ENCODE results near the gene CYS1. TPM values are rescaled to one million over a fixed set of nuclear protein-coding genes. Genes with fewer than 3 reads are reported as not detected.
A peak's percentile ranks its signal among the peaks of the same experiment; 100 is the strongest.

Gene CYS1
- polyA plus RNA-seq, 2 of the 4 experiments (the other 2 are of a cell fraction): 0.68 to 1.1 TPM

DNA sequence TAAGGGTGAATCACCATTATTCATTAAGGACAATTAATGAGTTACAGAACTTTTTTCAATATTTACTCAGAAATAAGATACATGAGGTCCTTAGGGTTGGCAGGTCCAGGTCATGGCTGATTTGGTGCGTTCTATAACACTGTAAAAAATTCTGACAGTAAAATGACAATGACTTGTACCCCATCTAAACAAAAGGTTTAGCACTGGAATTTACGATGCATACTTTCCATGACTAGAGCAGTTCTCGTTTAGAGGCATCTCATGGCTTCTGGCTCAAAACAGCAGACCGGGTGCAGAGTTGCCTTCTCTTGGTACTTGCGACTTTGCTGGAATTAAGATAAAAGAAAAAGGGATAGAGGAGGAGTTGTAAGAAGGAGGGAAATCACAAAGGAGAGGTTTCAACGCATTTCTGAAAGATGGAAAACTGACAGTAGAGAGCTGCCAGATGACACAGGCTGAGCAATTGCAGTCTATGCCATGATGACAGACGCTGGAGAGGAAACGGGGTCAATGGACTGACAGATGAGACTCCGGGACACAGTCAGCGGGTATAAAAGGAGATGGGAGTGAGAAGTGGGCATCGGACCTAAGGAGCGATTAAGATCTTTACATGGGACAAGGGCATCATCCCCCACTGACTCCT lies 4.1 kb upstream of the CYS1 start (continued):
- no peak for TF ChIP-seq ESRRA (IDR thresholded peaks at IDR 0.05; ENCODE audit: borderline replicate concordance, low read length)
- TF ChIP-seq NPAS2 (CRISPR knock-in tag; IDR thresholded peaks at IDR 0.05; ENCODE audit: borderline replicate concordance): no peak

DNA sequence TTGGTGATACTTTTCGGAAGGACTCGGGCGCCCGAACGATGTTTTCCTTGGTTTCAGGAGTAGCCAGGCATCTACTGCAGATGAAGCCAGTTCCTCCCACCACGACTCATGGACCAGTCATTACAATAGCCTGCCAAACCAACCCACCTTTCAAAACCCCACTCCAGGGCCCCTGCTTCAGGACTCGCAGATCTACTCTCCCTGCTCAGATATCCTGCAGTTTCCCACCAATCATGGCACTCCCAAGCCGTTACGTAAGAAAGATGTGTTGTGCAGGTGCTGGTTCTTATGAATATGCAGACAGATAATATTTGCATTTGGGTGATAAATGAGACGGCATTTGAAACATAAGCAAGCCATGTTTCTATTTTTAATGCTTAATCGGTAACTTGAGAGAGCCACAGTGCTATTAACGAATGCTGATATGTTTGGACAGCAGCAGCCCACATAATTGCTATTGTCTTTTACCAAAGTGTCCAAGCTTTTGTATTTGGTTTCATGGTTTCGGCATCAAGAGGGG lies 3.5 kb upstream of the CYS1 start:
- CTCF ChIA-PET: interaction anchor here (1.0 to 27.5 kb wide), 5 partner anchors 7 to 584 kb away, joined by 4 to 612 read pairs (median 5); partner anchors contain the start of gene CYS1
- FAIRE-seq (no peak), DNase-seq (ENCODE audit: low read depth in 1 of 2, low spot score in 1 of 2) (no peak), ATAC-seq (no peak)
- POLR2A ChIA-PET: no interaction called here
- Histone ChIP-seq H3K4me3 (no peak overlapping the region), H3K27ac (no peak overlapping the region), H3K9me3 (no peaks in the 10 kb centered on the region), H3K4me2 (no peak overlapping the region), H3K4me1 (0 out of 3 replicates have a peak, but pooled peaks cover 7% of the 10 kb centered on the region)
- WGBS (ENCODE audit: missing lambda C conversion rate): 76% methylated on average over 13 of the region's 13 CpGs
- TF ChIP-seq EHF (CRISPR knock-in tag; IDR thresholded peaks at IDR 0.05) (no peak), PHF8 (IDR thresholded peaks at IDR 0.05; ENCODE audit: borderline replicate concordance, low read depth) (no peak), HOXB13 (CRISPR knock-in tag; IDR thresholded peaks at IDR 0.05; ENCODE audit: low read depth) (no peak), CBX8 (IDR thresholded peaks at IDR 0.05) (no peak), CEBPB (IDR thresholded peaks at IDR 0.05) (no peak; a peak in 1 of 4 replicates), RAD21 (conservative IDR thresholded peaks at IDR 0.05 in 1 of 2, IDR thresholded peaks at IDR 0.05 in 1 of 2) (no peak), HOXB5 (CRISPR knock-in tag; IDR thresholded peaks at IDR 0.05) (no peak), SMC3 (IDR thresholded peaks at IDR 0.05) (no peak)

DNA sequence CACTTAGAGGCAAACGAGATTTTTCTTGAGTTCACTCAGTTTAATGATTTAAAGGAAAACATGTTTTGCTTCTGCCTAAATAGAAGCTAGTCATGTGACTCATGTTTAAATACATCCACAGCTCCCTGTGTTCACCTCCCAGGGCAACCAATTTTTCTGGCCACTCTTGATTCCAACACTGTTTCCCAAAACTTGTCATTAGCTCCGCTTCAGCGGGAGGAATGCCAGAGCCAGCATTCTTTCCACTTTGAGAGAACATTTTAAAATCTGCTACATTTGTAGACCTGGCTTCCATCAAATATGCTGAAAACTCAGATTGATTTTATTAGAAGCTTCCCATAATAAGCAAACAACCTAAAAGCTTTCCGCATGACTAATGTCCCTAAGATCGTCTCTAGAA lies 2.8 kb upstream of the CYS1 start:
- no peak overlapping the region for H3K4me3 ChIP-seq
- no peak for FAIRE-seq
- H3K4me2 ChIP-seq: no peak overlapping the region
- no peak for DNase-seq (ENCODE audit: low read depth in 1 of 2, low spot score in 1 of 2)
- no peak for ATAC-seq
- H3K4me1 ChIP-seq: 0 out of 3 replicates have a peak, but pooled peaks cover 7% of the 10 kb centered on the region
- ChIA-PET POLR2A (no interaction called here), CTCF (interaction anchor here (1.0 to 27.5 kb wide), 8 partner anchors 7 to 585 kb away, joined by 3 to 612 read pairs (median 4); partner anchors contain the start of gene CYS1)
- H3K9me3 ChIP-seq: no peaks in the 10 kb centered on the region
- WGBS (ENCODE audit: missing lambda C conversion rate): 49% methylated on average over 5 of the region's 5 CpGs
- H3K27ac ChIP-seq: no peak overlapping the region
- no peak for TF ChIP-seq GATA3 (IDR thresholded peaks at IDR 0.05; ENCODE audit: borderline replicate concordance)
- TF ChIP-seq, protein P1, sequence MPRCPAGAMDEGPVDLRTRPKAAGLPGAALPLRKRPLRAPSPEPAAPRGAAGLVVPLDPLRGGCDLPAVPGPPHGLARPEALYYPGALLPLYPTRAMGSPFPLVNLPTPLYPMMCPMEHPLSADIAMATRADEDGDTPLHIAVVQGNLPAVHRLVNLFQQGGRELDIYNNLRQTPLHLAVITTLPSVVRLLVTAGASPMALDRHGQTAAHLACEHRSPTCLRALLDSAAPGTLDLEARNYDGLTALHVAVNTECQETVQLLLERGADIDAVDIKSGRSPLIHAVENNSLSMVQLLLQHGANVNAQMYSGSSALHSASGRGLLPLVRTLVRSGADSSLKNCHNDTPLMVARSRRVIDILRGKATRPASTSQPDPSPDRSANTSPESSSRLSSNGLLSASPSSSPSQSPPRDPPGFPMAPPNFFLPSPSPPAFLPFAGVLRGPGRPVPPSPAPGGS (IDR thresholded peaks at IDR 0.05): no peak

DNA sequence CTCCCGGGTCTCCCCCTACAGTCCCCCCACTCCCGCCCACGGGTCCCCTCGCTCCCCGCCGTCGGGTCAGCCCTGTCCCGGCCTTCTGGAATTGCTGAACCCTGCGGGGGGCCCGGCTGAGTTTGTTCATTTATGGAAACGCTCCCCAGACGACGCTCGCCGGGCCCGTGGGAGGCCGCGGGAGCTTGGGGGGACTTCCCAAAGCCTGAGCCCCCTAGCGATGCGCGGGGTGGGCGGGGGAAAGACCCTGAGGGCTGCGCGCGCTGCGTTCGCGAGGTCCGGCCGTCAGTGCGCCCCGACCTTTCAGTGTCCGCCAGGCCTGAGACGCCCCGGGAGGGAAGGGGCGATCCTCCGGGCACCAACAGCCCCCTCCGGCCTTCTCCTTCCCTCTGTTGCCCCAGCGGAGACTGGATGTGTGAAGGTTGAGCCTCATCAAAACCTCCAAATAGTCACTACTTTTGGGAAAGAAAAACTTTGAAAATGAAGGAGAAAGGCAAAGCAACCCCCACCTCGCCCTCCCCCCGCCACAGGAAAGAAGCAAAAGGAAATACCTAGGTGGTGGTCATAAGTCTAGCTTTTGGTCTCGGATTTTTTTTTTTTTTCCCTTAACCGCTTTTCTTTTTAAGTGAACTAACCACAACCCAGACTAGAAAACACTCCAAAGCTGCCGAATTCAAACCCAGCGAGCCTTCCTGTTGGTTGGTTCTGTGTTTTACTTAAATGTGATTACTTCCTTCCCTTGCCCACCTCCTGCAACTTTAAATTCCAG lies 509 bp upstream of the CYS1 start:
- DNase-seq (ENCODE audit: low read depth in 1 of 2, low spot score in 1 of 2) (no peak), FAIRE-seq (no peak), ATAC-seq (no peak)
- ChIA-PET POLR2A (interaction anchor here (1.3 kb wide), 1 partner anchor 39 kb away, joined by 5 read pairs; no protein-coding TSS in a partner anchor), CTCF (interaction anchor here (0.6 to 27.5 kb wide), 13 partner anchors 9 to 988 kb away, joined by 3 to 612 read pairs (median 4); no protein-coding TSS in a partner anchor)
- no peak for TF ChIP-seq RAD21 (conservative IDR thresholded peaks at IDR 0.05 in 1 of 2, IDR thresholded peaks at IDR 0.05 in 1 of 2)
- TF ChIP-seq POLR2A (IDR thresholded peaks at IDR 0.05; ENCODE audit: low read length): no peak
- TF ChIP-seq JUNB (IDR thresholded peaks at IDR 0.05): no peak
- no peak for TF ChIP-seq CHD4 (IDR thresholded peaks at IDR 0.05; ENCODE audit: borderline replicate concordance)
- TF ChIP-seq, protein P2, sequence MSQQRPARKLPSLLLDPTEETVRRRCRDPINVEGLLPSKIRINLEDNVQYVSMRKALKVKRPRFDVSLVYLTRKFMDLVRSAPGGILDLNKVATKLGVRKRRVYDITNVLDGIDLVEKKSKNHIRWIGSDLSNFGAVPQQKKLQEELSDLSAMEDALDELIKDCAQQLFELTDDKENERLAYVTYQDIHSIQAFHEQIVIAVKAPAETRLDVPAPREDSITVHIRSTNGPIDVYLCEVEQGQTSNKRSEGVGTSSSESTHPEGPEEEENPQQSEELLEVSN (IDR thresholded peaks at IDR 0.05; ENCODE audit: borderline replicate concordance, low read depth): no peak
- TF ChIP-seq, protein P3, sequence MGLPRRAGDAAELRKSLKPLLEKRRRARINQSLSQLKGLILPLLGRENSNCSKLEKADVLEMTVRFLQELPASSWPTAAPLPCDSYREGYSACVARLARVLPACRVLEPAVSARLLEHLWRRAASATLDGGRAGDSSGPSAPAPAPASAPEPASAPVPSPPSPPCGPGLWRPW (IDR thresholded peaks at IDR 0.05): no peak
- H3K9me3 ChIP-seq: no peaks in the 10 kb centered on the region
- 0 out of 3 replicates have a peak, but pooled peaks cover 3% of the 10 kb centered on the region for H3K4me1 ChIP-seq
- H3K27ac ChIP-seq: peak overlapping the region; percentile 77 to 92
- WGBS (ENCODE audit: missing lambda C conversion rate): 78% methylated on average over 30 of the region's 45 CpGs
- peak overlapping the region; percentile 75 for H3K4me2 ChIP-seq
- peak overlapping the region; percentile 70 for H3K4me3 ChIP-seq
